Muscle of arm (tissue), 12 donors: Measurements from ENCODE around the gene PRKCB. TPM values are rescaled to one million over a fixed set of nuclear protein-coding genes. Genes with fewer than 3 reads are reported as not detected.

Source experiments
- DNase-seq: peaks from one replicate; pipeline ENCODE4 v3.0.0-alpha.2; 2013
- polyA plus RNA-seq, 12 donors: library from polyadenylated mRNA; unstranded; fragments of 120-200 nt; gene quantifications; one replicate each; pipeline ENCODE4 v1.2.1, GENCODE V29; 2013; ENCODE audit not compliant: insufficient read length in 12 of 12

Gene PRKCB
- polyA plus RNA-seq, 12 donors: 0.75 to 6.3 (median 1.8) TPM; not detected in 1

- DNase-seq: no peak
Observed at GRCh38 chr16:24166661-24167528, 331.1 kb downstream of the PRKCB start.

- DNase-seq: no peak
Observed at GRCh38 chr16:24168856-24169255, 333.1 kb downstream of the PRKCB start.

- no peak for DNase-seq
Observed at GRCh38 chr16:24170407-24170806, 334.6 kb downstream of the PRKCB start.

- no peak for DNase-seq
Observed at GRCh38 chr16:24174504-24174903, 338.7 kb downstream of the PRKCB start.

- DNase-seq: no peak
Observed at GRCh38 chr16:24174957-24175356, 339.2 kb downstream of the PRKCB start.

GRCh38 chr16:24178496-24178895 is 342.7 kb downstream of the PRKCB start:
- no peak for DNase-seq

GRCh38 chr16:24180451-24180850 is 344.7 kb downstream of the PRKCB start:
- DNase-seq: no peak

GRCh38 chr16:24188021-24188542 is 352.3 kb downstream of the PRKCB start:
- no peak for DNase-seq

GRCh38 chr16:24188751-24189318 is 353.1 kb downstream of the PRKCB start:
- no peak for DNase-seq

GRCh38 chr16:24189941-24190340 is 354.2 kb downstream of the PRKCB start:
- no peak for DNase-seq

GRCh38 chr16:24191876-24192402 is 356.2 kb downstream of the PRKCB start:
- no peak for DNase-seq

- no peak for DNase-seq
Observed at GRCh38 chr16:24195221-24195620, 359.4 kb downstream of the PRKCB start.

GRCh38 chr16:24198807-24199533 is 363.2 kb downstream of the PRKCB start:
- no peak for DNase-seq

GRCh38 chr16:24203675-24204074 is 367.9 kb downstream of the PRKCB start:
- no peak for DNase-seq

- no peak for DNase-seq
Observed at GRCh38 chr16:24204150-24204665, 368.4 kb downstream of the PRKCB start.

GRCh38 chr16:24206926-24207325 is 371.1 kb downstream of the PRKCB start:
- no peak for DNase-seq

- DNase-seq: no peak
Observed at GRCh38 chr16:24208710-24209109, 372.9 kb downstream of the PRKCB start.

GRCh38 chr16:24214992-24215391 is 379.2 kb downstream of the PRKCB start:
- no peak for DNase-seq

- no peak for DNase-seq
Observed at GRCh38 chr16:24216961-24217360, 381.2 kb downstream of the PRKCB start.

GRCh38 chr16:24217461-24217860 is 381.7 kb downstream of the PRKCB start:
- no peak for DNase-seq

GRCh38 chr16:24218299-24218698 is 382.5 kb downstream of the PRKCB start:
- no peak for DNase-seq

GRCh38 chr16:24221219-24221618 is 385.4 kb downstream of the PRKCB start:
- DNase-seq: no peak
